Measurements from ENCODE around the gene RSPH4A.
"Not testable (repeated sequence)": the region's sequence is repeated elsewhere in the genome, so short reads cannot be mapped to it uniquely, and the experiment has no call there.

Gene RSPH4A

DNA sequence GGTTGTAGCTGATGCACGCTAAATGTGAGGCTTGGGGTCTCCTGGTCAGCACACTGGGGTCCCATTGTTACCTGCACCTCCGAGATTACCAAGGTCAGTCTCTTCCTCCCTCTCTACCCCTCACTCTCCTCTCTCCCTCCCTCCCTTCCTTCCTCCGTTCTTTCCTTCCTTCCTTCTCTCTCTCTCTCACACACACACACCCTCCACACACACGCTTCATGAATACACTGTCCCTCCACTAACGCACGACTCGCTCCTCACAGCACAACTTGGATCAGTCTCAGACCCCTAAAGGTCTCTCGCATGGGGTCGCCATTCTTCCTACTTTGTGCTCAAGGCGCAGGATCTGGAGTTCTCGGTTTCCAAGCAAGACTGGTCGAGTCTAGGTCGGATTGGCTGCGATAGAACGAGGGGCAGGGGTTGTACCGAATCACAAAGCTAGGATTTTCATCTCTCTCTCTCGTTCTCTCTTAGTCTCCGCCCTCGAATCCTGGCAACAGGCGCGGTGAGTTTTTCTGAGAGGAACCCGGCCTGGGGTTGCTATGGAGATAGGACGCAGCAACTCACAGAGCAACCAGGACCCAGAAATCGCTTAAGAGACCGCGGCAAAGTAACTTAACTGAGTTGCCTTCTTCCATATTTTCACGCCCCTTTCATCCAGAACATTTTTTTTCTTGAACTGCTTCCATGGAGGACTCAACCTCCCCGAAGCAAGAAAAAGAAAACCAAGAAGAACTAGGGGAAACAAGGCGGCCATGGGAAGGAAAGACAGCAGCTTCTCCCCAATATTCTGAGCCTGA lies at the start of gene RSPH4A:
Gene RSPH4A (plus strand): TSS at position 543 of the 800 bp plus-strand sequence. CDS start 145 bp downstream, at position 688.
- peak; percentile 76 for DNase-seq

DNA sequence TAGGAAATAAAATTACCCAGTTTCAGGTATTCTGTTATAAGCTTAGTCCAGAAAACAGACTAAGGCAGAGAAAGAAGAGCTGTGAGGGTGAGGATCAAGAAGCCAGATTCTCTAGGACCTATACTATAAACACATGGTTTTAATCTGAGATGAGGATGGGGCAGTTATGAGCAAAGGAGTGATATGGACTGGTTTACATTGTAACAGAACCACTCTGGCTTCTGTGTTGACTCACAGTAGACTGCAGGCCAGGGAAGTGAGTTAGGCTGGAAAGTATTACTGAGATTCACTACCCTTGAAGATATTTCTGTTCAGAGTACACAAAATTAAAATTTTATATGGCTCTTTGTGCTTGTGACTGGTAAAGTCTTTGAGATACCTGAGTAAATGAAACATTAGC lies 48.2 kb upstream of the RSPH4A start:
- no peak for DNase-seq

DNA sequence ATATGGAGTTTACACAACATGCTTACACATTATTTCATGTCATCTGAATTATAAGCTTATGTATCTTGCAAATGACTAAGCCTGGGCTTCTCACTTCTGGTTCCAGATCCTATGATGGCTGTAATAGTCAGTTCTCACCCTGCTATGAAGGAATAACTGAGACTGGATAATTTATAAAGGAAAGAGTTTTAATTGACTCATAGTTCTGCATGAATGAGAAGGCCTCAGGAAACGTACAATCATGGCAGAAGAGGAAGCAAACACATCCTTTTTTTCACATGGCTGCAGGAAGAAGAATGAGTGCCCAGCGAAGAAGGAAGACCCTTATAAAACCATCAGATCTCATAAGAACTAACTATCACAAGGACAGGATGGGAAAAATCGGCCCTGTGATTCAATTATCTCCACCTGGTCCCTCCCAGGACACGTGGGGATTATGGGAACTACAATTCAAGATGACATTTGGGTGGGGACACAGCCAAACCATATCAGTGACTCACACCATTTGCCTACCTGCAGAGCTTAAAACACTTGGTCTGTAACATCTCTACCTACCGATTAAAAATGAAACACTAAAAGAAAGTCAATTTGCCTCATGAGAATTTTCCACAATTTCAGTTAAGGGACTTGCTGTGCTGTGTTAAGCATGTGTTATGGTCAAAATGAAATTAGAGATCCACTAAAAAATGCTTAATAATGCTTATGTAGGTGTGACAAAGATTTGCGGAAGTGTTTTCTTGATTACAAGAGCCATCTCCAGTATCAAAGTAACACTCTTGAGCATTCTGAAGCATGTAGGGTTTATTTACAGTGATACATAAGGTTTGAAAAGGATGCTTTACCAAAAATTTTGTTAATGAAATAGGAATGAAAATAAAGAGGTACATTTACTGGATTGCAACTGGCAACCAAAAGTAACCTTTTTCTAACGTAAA lies 47.2 kb upstream of the RSPH4A start:
- DNase-seq = no peak

GRCh38 chr6:116570856-116571682 lies 45.2 kb upstream of the RSPH4A start, which contains the start of gene RWDD1:
RWDD1 (plus strand) TSS chr6:116571504; CDS start chr6:116571583, 79 bp downstream.
- peak; percentile 99 for DNase-seq

GRCh38 chr6:116571683-116572000 lies 44.6 kb upstream of the RSPH4A start:
- no peak for DNase-seq

- DNase-seq = peak; percentile 6
Observed at GRCh38 chr6:116572162-116572561, 44.1 kb upstream of the RSPH4A start.

GRCh38 chr6:116575227-116575626 lies 41.1 kb upstream of the RSPH4A start:
- no peak for DNase-seq

DNA sequence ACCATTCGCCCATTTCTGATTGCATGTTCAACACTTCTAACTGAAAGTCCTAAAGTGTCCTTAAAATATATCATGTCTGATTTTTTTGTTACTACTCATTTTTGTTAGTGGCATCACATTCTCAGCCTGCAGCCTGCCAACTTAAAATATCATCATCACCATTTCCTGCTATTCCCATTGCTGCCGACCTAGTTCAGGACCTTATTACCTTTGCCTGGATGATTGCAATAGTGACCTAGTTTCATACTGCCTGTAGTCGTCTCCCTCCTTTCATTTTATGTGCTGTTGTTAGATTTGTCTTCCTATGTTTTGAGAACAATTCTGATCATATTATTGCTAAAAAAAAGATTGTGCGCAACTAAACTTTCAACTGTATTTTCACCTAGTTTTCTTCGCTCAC lies 38.8 kb upstream of the RSPH4A start:
- DNase-seq = no peak

- DNase-seq = no peak
Observed at GRCh38 chr6:116578335-116578734, 37.9 kb upstream of the RSPH4A start.

DNA sequence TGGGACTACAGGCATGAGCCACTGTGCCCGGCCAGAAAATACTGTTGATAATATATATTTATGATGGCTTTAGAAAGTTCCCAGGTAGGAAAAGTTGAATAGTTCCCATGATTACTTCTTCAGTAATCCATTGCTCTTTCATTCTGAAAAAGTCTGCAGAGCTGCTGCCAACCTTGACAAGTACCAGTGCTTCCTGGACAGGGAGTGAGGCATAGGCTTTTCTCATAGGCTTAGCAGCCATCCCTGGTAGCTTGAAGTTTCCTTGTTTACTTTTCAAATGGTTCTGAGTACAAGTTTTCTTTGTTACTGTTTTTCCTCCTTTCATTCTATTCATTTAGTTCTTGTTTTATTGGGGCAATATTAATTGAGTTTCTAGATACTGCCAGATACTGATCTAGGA lies 37.1 kb upstream of the RSPH4A start:
- DNase-seq = no peak

GRCh38 chr6:116580198-116580597 lies 36.1 kb upstream of the RSPH4A start:
- no peak for DNase-seq

DNA sequence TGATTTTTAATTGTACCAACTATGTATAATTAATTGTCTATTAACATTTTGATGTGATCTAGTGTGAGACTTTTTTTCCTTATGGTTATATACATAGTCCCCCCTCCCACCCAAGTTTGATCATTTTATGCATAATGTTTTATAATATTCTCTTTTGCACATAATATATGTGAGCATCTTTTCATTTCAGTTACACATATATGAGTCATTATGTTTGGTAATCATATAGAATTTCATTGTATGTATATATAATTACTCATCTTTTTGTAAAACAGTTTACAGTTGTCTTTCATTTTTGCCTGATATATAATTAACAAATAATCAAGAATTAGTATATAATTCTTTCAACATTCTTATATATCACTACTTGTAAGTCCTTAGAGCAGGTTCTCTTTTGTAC lies 30.0 kb upstream of the RSPH4A start:
- no peak for DNase-seq

GRCh38 chr6:116586738-116587137 lies 29.5 kb upstream of the RSPH4A start:
- no peak for DNase-seq

- no peak for DNase-seq
Observed at GRCh38 chr6:116595247-116595646, 21.0 kb upstream of the RSPH4A start.

DNA sequence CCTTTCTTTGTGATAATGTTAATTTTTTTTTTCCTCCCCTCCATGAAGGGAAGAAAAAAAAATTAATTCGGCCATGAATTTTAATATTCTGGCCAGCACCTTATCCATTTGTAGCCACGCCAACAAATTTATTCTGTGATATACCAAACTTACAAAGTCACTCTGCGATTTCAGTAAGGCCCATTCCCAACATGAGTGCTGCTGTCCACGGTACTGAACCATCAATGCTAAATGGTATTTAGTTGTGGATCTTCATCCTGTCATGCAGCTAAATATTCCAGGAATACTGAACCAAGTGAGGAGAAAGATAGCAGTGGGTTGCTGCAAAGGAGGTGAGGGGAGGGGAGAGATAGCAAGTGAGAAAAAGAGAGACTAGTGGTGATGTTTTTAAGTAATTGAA lies 19.5 kb upstream of the RSPH4A start:
- DNase-seq = no peak

GRCh38 chr6:116603916-116604315 lies 12.4 kb upstream of the RSPH4A start:
- not testable (repeated sequence) for DNase-seq

- not testable (repeated sequence) for DNase-seq
Observed at GRCh38 chr6:116604868-116605267, 11.4 kb upstream of the RSPH4A start.

DNA sequence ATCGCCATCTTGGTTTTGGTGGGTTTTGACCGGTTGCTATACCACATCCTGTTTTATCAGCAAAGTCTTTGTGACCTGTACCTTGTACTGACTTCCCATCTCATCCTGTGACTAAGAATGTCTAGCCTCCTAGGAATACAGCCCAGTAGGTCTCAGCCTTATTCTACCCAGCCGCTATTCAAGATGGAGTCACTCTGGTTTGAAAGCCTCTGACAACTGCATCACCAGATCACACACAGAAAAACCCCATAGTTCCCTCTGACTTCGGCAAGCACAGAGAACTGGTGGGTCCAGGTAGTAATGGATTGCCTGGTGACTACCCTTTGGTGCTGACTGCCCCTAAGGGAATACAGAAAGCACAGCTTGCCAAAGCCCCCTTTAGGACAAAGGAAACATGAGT lies 10.3 kb upstream of the RSPH4A start:
- no peak for DNase-seq

- no peak for DNase-seq
Observed at GRCh38 chr6:116611056-116611455, 5.2 kb upstream of the RSPH4A start.

- DNase-seq = no peak
Observed at GRCh38 chr6:116616737-116617053, 416 bp downstream of the RSPH4A start.

GRCh38 chr6:116624036-116624805 lies 7.9 kb downstream of the RSPH4A start:
- DNase-seq = no peak

GRCh38 chr6:116625872-116626271 lies 9.6 kb downstream of the RSPH4A start:
- DNase-seq = no peak
